HepG2 (cell line): ENCODE measurements around the gene JMJD1C. TPM values are rescaled to one million over a fixed set of nuclear protein-coding genes. Genes with fewer than 3 reads are reported as not detected.

Source experiments
- ATAC-seq: fragments of 200-7000 bp; cut with Tn5 transposase; 3 replicates; pipeline ENCODE4 v1.9.1; 2020; ENCODE audit warnings: mild to moderate bottlenecking, moderate library complexity
- BruUV-seq: library from RNA; stranded (reverse); fragments of 400-500 nt; replicated peaks from 2 replicates; lab custom pipeline; 2021; lab: Mats Ljungman, UMichigan
- CTCF ChIA-PET: fragments of 300-600 bp; formaldehyde crosslinking; extraction: SDS; loops from one replicate; lab custom pipeline; 2021; ENCODE audit warnings: low total read pairs, inconsistent platforms, low intra/inter-chr PET ratio; lab: Yijun Ruan, JAX
- POLR2A ChIA-PET: fragments of 350-600 bp; sonication (Branson Sonifier 250); formaldehyde crosslinking; loops from one replicate; lab custom pipeline; 2020; ENCODE audit warnings: antibody characterized with exemption, inconsistent platforms; lab: Yijun Ruan, JAX
- DNase-seq: peaks from one replicate; pipeline ENCODE4 v3.0.0-alpha.2; 2015; ENCODE audit warnings: low spot score
- FAIRE-seq: peaks from 3 replicates; lab custom pipeline; 2011; peaks lifted over from hg19 to GRCh38; lab: Jason Lieb, UNC
- H2AFZ ChIP-seq: one replicate; pipeline ENCODE4 v1.6.1; 2011; ENCODE audit warnings: low read length, inconsistent platforms
- H3K27ac ChIP-seq: fragments of 300-600 bp; 3 replicates; pipeline ENCODE4 v1.8.0; 2011; ENCODE audit warnings: mixed run types, mild to moderate bottlenecking, mixed read lengths, low read length, inconsistent platforms; ENCODE audit not compliant: insufficient read depth; ENCODE audit errors: extremely low read length
- H3K27me3 ChIP-seq, 2 experiments: fragments of 200-600 bp in 1 of 2; 2 replicates in 1 of 2; 3 replicates in 1 of 2; pipeline versions ENCODE4 v1.6.0 to v1.8.0; 2011; ENCODE audit warnings: low read length in 2 of 2, mild to moderate bottlenecking in 2 of 2, moderate library complexity in 2 of 2, inconsistent platforms in 1 of 2; ENCODE audit not compliant: insufficient read depth in 2 of 2, control insufficient read depth in 1 of 2
- H3K36me3 ChIP-seq, 2 experiments: fragments of 200-600 bp in 1 of 2; replicated peaks in 1 of 2; 2 replicates in 1 of 2; 3 replicates in 1 of 2; pipeline versions ENCODE4 v1.5.1 to v1.8.0; 2011; ENCODE audit warnings: low read length in 2 of 2, inconsistent platforms in 1 of 2; ENCODE audit not compliant: insufficient read depth in 2 of 2, control insufficient read depth in 1 of 2
- H3K4me1 ChIP-seq: 2 replicates; pipeline ENCODE4 v1.5.1; 2012; ENCODE audit warnings: low read length, inconsistent platforms; ENCODE audit not compliant: insufficient read depth
- H3K4me2 ChIP-seq: 2 replicates; pipeline ENCODE4 v1.6.0; 2011; ENCODE audit warnings: low read depth, low read length, inconsistent platforms
- H3K4me3 ChIP-seq, 3 experiments: fragments of 200-600 bp in 1 of 3; sonication (generic), shearing (Covaris generic) in 1 of 3; replicated peaks in 1 of 3; 2 replicates each; pipeline ENCODE4 v1.5.1; 2011 to 2016; ENCODE audit warnings: low read length in 3 of 3, inconsistent platforms in 2 of 3, low read depth in 2 of 3, mild to moderate bottlenecking in 2 of 3, control low read depth in 1 of 3, mixed read lengths in 1 of 3; ENCODE audit not compliant: insufficient read depth in 1 of 3
- H3K79me2 ChIP-seq: one replicate; pipeline ENCODE4 v1.6.1; 2011; ENCODE audit warnings: low read length, inconsistent platforms; ENCODE audit not compliant: insufficient read depth
- H3K9ac ChIP-seq: 2 replicates; pipeline ENCODE4 v1.6.0; 2011; ENCODE audit warnings: mild to moderate bottlenecking, low read depth, low read length, inconsistent platforms; ENCODE audit not compliant: insufficient read depth
- H3K9me3 ChIP-seq: 2 replicates; pipeline ENCODE4 v1.5.1; 2012; ENCODE audit warnings: mild to moderate bottlenecking, low read length
- H4K20me1 ChIP-seq: 2 replicates; pipeline ENCODE4 v1.6.0; 2011; ENCODE audit warnings: inconsistent platforms, mild to moderate bottlenecking, low read length, moderate library complexity; ENCODE audit not compliant: insufficient read depth
- BCLAF1 ChIP-seq: fragments of 450-650 bp; IDR thresholded peaks from 2 replicates; pipeline ENCODE4 v1.6.1; 2017; ENCODE audit warnings: mild to moderate bottlenecking
- ELF3 ChIP-seq: IDR thresholded peaks from 2 replicates; pipeline ENCODE4 v1.6.1; 2016; ENCODE audit warnings: missing genetic modification reagents, missing compliant biosample characterization
- ZNF121 ChIP-seq: sonication (generic); formaldehyde crosslinking; IDR thresholded peaks from 2 replicates; pipeline ENCODE4 v1.5.0; 2020; ENCODE audit warnings: mild to moderate bottlenecking, missing genetic modification reagents
- WGBS: methylation state at CpG from one replicate; pipeline ENCODE4 v1.1.6; 2017; ENCODE audit warnings: low lambda C conversion rate; 5-methylcytosine and 5-hydroxymethylcytosine counted together
- in situ Hi-C: cut with HindIII; loops from 2 replicates; pipeline ENCODE4 v1.10.0; 2017; ENCODE audit warnings: low pct_unique_long_range_greater_than_20kb; ENCODE audit not compliant: extremely low pct_ligation_motif_present
- intact Hi-C: fragments of 100-400 bp; cut with micrococcal nuclease; formaldehyde crosslinking; loops from one replicate; pipeline ENCODE4 v1.10.0; 2022; ENCODE audit not compliant: unreplicated experiment
- polyA plus RNA-seq, 8 experiments: library from polyadenylated mRNA; depleted of rRNA in 3 of 8; stranded (reverse) in 7 of 8; unstranded in 1 of 8; fragments of >200 nt; fragmentation: Illumina TruSeq in 4 of 8; extraction: Trizol in 4 of 8; gene quantifications; 2 replicates each; pipeline versions ENCODE4 v1.2.1 to v1.2.3, GENCODE V29; 2011 to 2016; ENCODE audit warnings: low read depth in 4 of 8, missing spikeins in 1 of 8, mixed read lengths in 1 of 8; ENCODE audit not compliant: insufficient read depth in 1 of 8
- total RNA-seq, 5 experiments: library from RNA; depleted of rRNA; stranded (reverse); fragments of >200 nt; fragmentation: Illumina TruSeq; extraction: Trizol; gene quantifications; 2 replicates each; pipeline ENCODE4 v1.2.3, GENCODE V29; 2016; ENCODE audit warnings: low read depth in 1 of 5

The JMJD1C gene
- total and polyA plus RNA-seq, 2 of the 13 experiments (the other 11 are each of a cell fraction or from before 2014, with no cell fraction given) = 42.3 to 42.7 TPM

GRCh38 chr10:63458177-63458576 is 7.6 kb downstream of the JMJD1C start:
- BruUV-seq = no TSS peak
- ChIA-PET CTCF (no interaction called here), POLR2A (no interaction called here)

GRCh38 chr10:63457594-63457993 is 8.2 kb downstream of the JMJD1C start:
- ChIA-PET CTCF (no interaction called here), POLR2A (no interaction called here)
- no peak for FAIRE-seq
- H3K4me3 ChIP-seq = no peak overlapping the region
- H3K4me1 ChIP-seq = peaks cover 14% of the 10 kb centered on the region
- no peak overlapping the region for H3K27ac ChIP-seq
- WGBS = 97% methylated on average over 2 of the region's 2 CpGs
- in situ Hi-C loops (no loop called here), intact Hi-C loops (no loop called here)
- TF ChIP-seq BCLAF1 = no peak
- H3K79me2 ChIP-seq = peaks cover 90% of the 10 kb centered on the region
- H3K27me3 ChIP-seq = no peaks in the 10 kb centered on the region
- BruUV-seq = no TSS peak
- ATAC-seq = no peak
- H4K20me1 ChIP-seq = no peaks in the 10 kb centered on the region; the same call in 1 of the 2 replicates
- H2AFZ ChIP-seq = no peak overlapping the region
- H3K36me3 ChIP-seq = peaks cover 0 to 6% of the 10 kb centered on the region in 2 experiments; a peak in 1 of 5 replicates
- DNase-seq = no peak
- no peaks in the 10 kb centered on the region for H3K9me3 ChIP-seq
- H3K9ac ChIP-seq = no peak overlapping the region
- no peak overlapping the region for H3K4me2 ChIP-seq

More at GRCh38 chr10:63458177-63458576, 7.6 kb downstream of the JMJD1C start:
- WGBS = 98% methylated on average over 2 of the region's 2 CpGs
- no peak overlapping the region for H3K4me3 ChIP-seq
- no peaks in the 10 kb centered on the region for H3K9me3 ChIP-seq
- TF ChIP-seq ELF3 (CRISPR knock-in tag) (no peak), ZNF121 (CRISPR knock-in tag) (0 out of 2 replicates have a peak, but pooled peaks have one; percentile 26)
- DNase-seq = no peak
- no peak overlapping the region for H3K27ac ChIP-seq
- peaks cover 16% of the 10 kb centered on the region for H3K4me1 ChIP-seq
- in situ Hi-C loops = no loop called here
- H4K20me1 ChIP-seq = no peaks in the 10 kb centered on the region; the same call in 1 of the 2 replicates
- H3K4me2 ChIP-seq = no peak overlapping the region
- H3K9ac ChIP-seq = no peak overlapping the region
- no peaks in the 10 kb centered on the region for H3K27me3 ChIP-seq
- H2AFZ ChIP-seq = no peak overlapping the region
- H3K79me2 ChIP-seq = peaks cover 92% of the 10 kb centered on the region
- peaks cover 0 to 6% of the 10 kb centered on the region in 2 experiments; a peak in 1 of 5 replicates for H3K36me3 ChIP-seq
- intact Hi-C loops = no loop called here
- FAIRE-seq = no peak
- no peak for ATAC-seq
